Lower leg skin (tissue), 3 donors: Measurements from ENCODE around the gene LIMD2.

ENCODE experiments used
- CTCF ChIP-seq, 3 donors: fragments of 450-650 bp; IDR thresholded peaks; one replicate each; pipeline ENCODE4 v1.5.1; 2016; ENCODE audit warnings: antibody characterized with exemption in 3 of 3, mild to moderate bottlenecking in 3 of 3, moderate library complexity in 2 of 3
- POLR2A ChIP-seq, 2 donors: fragments of 450-650 bp; IDR thresholded peaks; one replicate each; pipeline ENCODE4 v1.6.1; 2016 to 2017; ENCODE audit warnings: antibody characterized with exemption in 2 of 2, mild to moderate bottlenecking in 1 of 2, moderate library complexity in 1 of 2

- TF ChIP-seq CTCF (IDR thresholded peaks at IDR 0.05) (no peak), POLR2A (IDR thresholded peaks at IDR 0.05) (no peak)
These were observed 4.0 kb downstream of the LIMD2 start for GRCh38 chr17:63695889-63696288.
